Spleen (tissue), 7 donors: ENCODE measurements around the gene BRCA2.

Source experiments
- CTCF ChIP-seq, 11 experiments: fragments of 200-600 bp in 7 of 11; fragments of 450-650 bp in 4 of 11; sonication (generic) in 4 of 11; IDR thresholded peaks in 8 of 11; conservative IDR thresholded peaks in 3 of 11; 1 replicate in 7 of 11; 2 replicates in 4 of 11; pipeline versions ENCODE4 v1.4.0 to v1.8.0; 2016 to 2021; ENCODE audit warnings: antibody characterized with exemption in 11 of 11, inconsistent platforms in 4 of 11, mild to moderate bottlenecking in 1 of 11
- POLR2A ChIP-seq, 3 donors: fragments of 450-650 bp; IDR thresholded peaks; one replicate each; pipeline ENCODE4 v1.5.1; 2017; ENCODE audit warnings: antibody characterized with exemption in 3 of 3, mild to moderate bottlenecking in 1 of 3
- POLR2AphosphoS5 ChIP-seq, 3 donors: sonication (generic); formaldehyde crosslinking; IDR thresholded peaks; one replicate each; pipeline ENCODE4 v1.5.1; 2017; ENCODE audit warnings: antibody characterized with exemption in 3 of 3
- donor health status: DM: no; HTN: no; CAD: no; lungs with moderate emphysema.
- donor health status: DM: no; HTN: no; CAD: no.
- donor health status: DM: no; HTN: no; CAD: no.

GRCh38 chr13:32310134-32310706 lies 5.1 kb upstream of the BRCA2 start:
- TF ChIP-seq CTCF (IDR thresholded peaks at IDR 0.05 in 8 of 11, conservative IDR thresholded peaks at IDR 0.05 in 3 of 11) = peak; percentile 54 to 87 (median 76)
- TF ChIP-seq POLR2A (IDR thresholded peaks at IDR 0.05) = no peak
- TF ChIP-seq POLR2AphosphoS5 (IDR thresholded peaks at IDR 0.05) = no peak
